Activated CD8-positive, alpha-beta memory T cell treated with anti-CD3 and anti-CD28 coated beads, Interleukin-2, amount 10 ng/mL, durations not matched to agents 7 days and 5 days (primary cell): ENCODE measurements around the gene ICAM4. TPM values are rescaled to one million over a fixed set of nuclear protein-coding genes. Genes with fewer than 3 reads are reported as not detected.

Source experiments
- ATAC-seq: fragments of 150-1000 bp; cut with Tn5 transposase; one replicate; pipeline ENCODE4 v1.10.0; 2021; ENCODE audit warnings: moderate library complexity
- CTCF ChIA-PET: fragments of 350-600 bp; sonication (Branson Sonifier 250); formaldehyde crosslinking; loops from one replicate; lab custom pipeline; 2021; ENCODE audit warnings: antibody characterized with exemption; lab: Charles Lee
- DNase-seq: peaks from one replicate; pipeline ENCODE4 v3.0.0-alpha.2; 2020
- H3K27ac Mint-ChIP-seq: one replicate; pipeline ENCODE4 v1.8.0; 2021; ENCODE audit warnings: mild to moderate bottlenecking, mixed read lengths
- H3K27me3 Mint-ChIP-seq: one replicate; pipeline ENCODE4 v1.8.0; 2021; ENCODE audit warnings: mixed read lengths
- H3K36me3 Mint-ChIP-seq: one replicate; pipeline ENCODE4 v1.8.0; 2021; ENCODE audit warnings: mild to moderate bottlenecking, mixed read lengths
- H3K4me1 Mint-ChIP-seq: one replicate; pipeline ENCODE4 v1.8.0; 2021; ENCODE audit warnings: mixed read lengths
- H3K4me3 Mint-ChIP-seq: one replicate; pipeline ENCODE4 v1.8.0; 2021; ENCODE audit warnings: mild to moderate bottlenecking, moderate library complexity, mixed read lengths
- H3K9me3 Mint-ChIP-seq: one replicate; pipeline ENCODE4 v1.8.0; 2022; ENCODE audit warnings: low read depth, mixed read lengths
- total RNA-seq, 2 experiments: library from RNA; stranded (reverse); gene quantifications; one replicate each; pipeline ENCODE4 v1.2.3, GENCODE V29; 2021

Gene ICAM4
- total RNA-seq, 2 experiments from 2014 or later, result 0.89 to 0.99 TPM

DNA sequence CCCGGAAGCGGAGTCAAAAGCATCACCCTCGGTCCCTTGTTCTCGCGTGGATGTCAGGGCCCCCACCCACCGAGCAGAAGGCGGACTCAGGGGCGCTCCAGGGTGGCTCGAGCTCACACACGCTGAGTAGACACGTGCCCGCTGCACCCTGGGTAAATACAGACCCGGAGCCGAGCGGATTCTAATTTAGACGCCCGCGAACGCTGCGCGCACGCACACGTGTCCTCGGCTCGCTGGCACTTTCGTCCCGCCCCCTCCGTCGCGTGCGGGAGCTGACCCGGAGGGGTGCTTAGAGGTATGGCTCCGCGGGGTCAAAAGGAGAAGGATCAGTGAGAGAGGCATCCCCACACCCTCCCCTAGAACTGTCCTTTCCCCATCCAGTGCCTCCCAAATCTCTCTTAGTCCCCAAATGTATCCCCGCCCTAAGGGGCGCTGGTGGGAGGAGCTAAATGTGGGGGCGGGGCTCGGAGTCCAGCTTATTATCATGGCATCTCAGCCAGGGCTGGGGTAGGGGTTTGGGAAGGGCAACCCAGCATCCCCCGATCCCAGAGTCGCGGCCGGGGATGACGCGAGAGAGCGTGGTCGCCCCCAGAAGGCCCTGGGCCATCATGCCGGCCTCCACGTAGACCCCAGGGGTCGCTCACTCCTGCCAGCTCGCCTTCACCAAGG, 2.5 kb downstream of the ICAM4 start:
- CTCF ChIA-PET, result interaction anchor here (0.9 to 10.1 kb wide), 11 partner anchors 9 to 128 kb away, joined by 3 to 116 read pairs (median 4); partner anchors contain the start of gene ICAM1
- Mint-ChIP-seq H3K9me3 (no peaks in the 10 kb centered on the region), H3K27me3 (peaks cover 63% of the 10 kb centered on the region), H3K36me3 (peaks cover 22% of the 10 kb centered on the region), H3K4me1 (peaks cover 73% of the 10 kb centered on the region), H3K27ac (peak overlapping the region; percentile 49), H3K4me3 (peak overlapping the region; percentile 68)
- DNase-seq, result peak; percentile 76
- peak; percentile 31 for ATAC-seq

DNA sequence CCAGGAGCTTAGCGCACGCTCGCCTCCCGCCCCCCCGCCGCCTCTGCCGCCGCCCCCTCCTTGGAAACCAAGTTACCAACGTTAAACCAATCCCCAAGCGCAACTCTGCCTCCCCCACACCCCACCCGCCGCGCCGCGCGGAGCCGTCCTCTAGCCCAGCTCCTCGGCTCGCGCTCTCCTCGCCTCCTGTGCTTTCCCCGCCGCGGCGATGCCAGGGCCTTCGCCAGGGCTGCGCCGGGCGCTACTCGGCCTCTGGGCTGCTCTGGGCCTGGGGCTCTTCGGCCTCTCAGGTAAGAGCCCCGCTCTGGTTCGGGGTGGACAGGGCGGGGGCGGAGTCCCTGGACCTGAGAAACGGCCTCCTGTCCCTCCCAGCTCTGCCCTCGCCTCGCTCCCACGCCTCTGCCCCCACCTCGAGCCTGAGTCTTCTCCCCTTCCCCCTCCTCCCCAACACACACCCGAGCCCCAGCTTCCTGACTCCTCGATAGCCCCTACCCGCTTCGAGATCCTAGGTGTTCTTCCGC, 3.1 kb downstream of the ICAM4 start, which contains the start of gene ICAM5:
TSS of gene ICAM5 (plus strand) at position 117 of the 521 bp plus-strand sequence. CDS start at position 209, 92 bp downstream.
- CTCF ChIA-PET, result interaction anchor here (1.0 to 10.1 kb wide), 8 partner anchors 9 to 127 kb away, joined by 3 to 116 read pairs (median 7); partner anchors contain the start of gene ICAM1
- Mint-ChIP-seq H3K4me1 (peaks cover 76% of the 10 kb centered on the region), H3K4me3 (peak within 1 kb of the TSS; percentile 68), H3K9me3 (no peaks in the 10 kb centered on the region), H3K27ac (peak within 1 kb of the TSS; percentile 49), H3K27me3 (peaks cover 69% of the 10 kb centered on the region), H3K36me3 (peaks cover 16% of the 10 kb centered on the region)
- ATAC-seq, result no peak
- DNase-seq, result no peak

DNA sequence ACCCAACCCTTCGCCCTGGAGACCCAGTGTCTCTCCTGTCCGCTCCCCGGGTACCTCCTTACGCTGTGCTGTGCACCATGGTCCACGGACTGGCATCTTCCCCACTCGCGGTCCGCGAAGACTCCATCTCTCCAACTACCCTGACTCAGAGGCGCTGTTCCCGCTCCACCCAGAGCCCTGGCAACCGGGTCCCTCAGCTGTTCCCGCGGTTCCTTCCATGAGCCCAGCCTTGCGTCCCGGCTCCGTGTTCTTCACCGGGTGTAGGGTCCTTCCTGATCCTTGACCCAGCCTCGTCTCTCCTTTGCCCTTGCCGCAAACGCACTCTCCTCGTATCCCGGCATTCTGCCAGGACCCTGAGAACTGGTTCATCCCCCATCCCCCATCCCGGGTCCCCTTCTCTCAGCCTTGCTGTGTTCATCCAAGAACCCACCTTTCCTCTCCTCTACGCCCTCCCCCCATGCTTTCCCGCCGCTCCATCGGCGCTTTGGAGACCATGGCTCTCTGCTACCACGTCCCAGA, 3.7 kb downstream of the ICAM4 start:
- no peak for ATAC-seq
- peaks cover 11% of the 10 kb centered on the region for H3K36me3 Mint-ChIP-seq
- H3K27ac Mint-ChIP-seq, result no peak overlapping the region
- peak overlapping the region; percentile 68 for H3K4me3 Mint-ChIP-seq
- CTCF ChIA-PET, result interaction anchor here (1.0 to 10.1 kb wide), 8 partner anchors 9 to 136 kb away, joined by 3 to 116 read pairs (median 8); partner anchors contain the start of gene ICAM1
- H3K4me1 Mint-ChIP-seq, result peaks cover 74% of the 10 kb centered on the region
- H3K27me3 Mint-ChIP-seq, result peaks cover 74% of the 10 kb centered on the region
- DNase-seq, result no peak
- no peaks in the 10 kb centered on the region for H3K9me3 Mint-ChIP-seq

DNA sequence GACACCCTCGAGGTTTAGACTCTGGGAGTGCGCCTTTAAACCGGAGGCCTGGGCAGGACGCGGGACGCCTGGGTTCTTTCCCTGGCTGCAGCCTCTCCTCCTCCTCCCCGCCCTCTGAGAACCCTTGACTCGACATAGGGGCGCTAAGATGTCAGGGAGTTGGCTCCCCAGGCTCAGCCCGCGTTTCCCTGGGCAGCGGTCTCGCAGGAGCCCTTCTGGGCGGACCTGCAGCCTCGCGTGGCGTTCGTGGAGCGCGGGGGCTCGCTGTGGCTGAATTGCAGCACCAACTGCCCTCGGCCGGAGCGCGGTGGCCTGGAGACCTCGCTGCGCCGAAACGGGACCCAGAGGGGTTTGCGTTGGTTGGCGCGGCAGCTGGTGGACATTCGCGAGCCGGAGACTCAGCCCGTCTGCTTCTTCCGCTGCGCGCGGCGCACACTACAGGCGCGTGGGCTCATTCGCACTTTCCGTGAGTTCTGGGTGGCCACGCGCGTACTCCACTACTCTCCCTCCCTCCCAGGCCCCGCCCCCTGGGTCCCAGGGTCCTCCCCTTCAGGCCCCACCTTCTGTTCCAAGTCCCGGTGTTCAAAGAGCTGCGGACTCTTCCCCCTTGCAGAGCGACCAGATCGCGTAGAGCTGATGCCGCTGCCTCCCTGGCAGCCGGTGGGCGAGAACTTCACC, 4.3 kb downstream of the ICAM4 start:
- ATAC-seq, result peak; percentile 14
- Mint-ChIP-seq H3K27me3 (peaks cover 79% of the 10 kb centered on the region), H3K4me3 (peak overlapping the region; percentile 68), H3K4me1 (peaks cover 74% of the 10 kb centered on the region), H3K36me3 (peaks cover 7% of the 10 kb centered on the region), H3K9me3 (no peaks in the 10 kb centered on the region), H3K27ac (peak overlapping the region; percentile 68)
- peak; percentile 73 for DNase-seq
- CTCF ChIA-PET, result interaction anchor here (1.0 to 10.1 kb wide), 7 partner anchors 10 to 136 kb away, joined by 3 to 116 read pairs (median 6); partner anchors contain the start of genes ICAM1 and TYK2

DNA sequence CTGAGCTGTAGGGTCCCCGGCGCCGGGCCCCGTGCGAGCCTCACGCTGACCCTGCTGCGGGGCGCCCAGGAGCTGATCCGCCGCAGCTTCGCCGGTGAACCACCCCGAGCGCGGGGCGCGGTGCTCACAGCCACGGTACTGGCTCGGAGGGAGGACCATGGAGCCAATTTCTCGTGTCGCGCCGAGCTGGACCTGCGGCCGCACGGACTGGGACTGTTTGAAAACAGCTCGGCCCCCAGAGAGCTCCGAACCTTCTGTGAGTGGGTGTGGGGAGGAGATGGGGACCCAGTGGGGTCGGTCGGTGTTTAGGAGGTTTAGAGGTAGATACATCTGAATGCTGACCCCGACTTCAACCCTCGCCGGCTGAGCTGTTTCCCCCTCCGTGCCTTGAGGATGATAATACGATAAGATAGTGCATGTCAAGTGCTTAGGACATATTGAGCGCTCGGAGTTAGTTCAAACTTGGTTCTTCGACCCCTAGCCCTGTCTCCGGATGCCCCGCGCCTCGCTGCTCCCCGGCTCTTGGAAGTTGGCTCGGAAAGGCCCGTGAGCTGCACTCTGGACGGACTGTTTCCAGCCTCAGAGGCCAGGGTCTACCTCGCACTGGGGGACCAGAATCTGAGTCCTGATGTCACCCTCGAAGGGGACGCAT, 4.9 kb downstream of the ICAM4 start:
- CTCF ChIA-PET, result interaction anchor here (0.5 to 10.1 kb wide), 9 partner anchors 11 to 135 kb away, joined by 3 to 116 read pairs (median 5); partner anchors contain the start of genes ICAM1 and TYK2
- peak overlapping the region; percentile 68 for H3K4me3 Mint-ChIP-seq
- peaks cover 69% of the 10 kb centered on the region for H3K4me1 Mint-ChIP-seq
- no peaks in the 10 kb centered on the region for H3K9me3 Mint-ChIP-seq
- H3K27ac Mint-ChIP-seq, result peak overlapping the region; percentile 68
- H3K36me3 Mint-ChIP-seq, result peaks cover 2% of the 10 kb centered on the region
- DNase-seq (no peak), ATAC-seq (peak; percentile 2)
- peaks cover 81% of the 10 kb centered on the region for H3K27me3 Mint-ChIP-seq

DNA sequence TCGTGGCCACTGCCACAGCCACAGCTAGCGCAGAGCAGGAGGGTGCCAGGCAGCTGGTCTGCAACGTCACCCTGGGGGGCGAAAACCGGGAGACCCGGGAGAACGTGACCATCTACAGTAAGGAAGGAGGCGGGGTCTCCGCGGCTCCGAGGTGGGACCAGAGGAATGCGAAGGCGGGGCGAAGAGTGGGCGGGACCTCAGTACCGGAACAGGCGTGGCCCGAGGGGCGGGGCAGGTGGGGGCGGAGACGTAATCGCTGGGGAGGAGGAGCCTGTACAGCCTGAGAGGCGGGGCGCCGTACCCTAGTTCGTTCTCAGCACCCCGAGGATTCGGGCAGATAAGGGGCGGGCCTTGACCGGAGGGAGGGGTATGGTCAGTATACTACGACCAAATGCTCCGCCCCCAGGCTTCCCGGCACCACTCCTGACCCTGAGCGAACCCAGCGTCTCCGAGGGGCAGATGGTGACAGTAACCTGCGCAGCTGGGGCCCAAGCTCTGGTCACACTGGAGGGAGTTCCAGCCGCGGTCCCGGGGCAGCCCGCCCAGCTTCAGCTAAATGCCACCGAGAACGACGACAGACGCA, 5.5 kb downstream of the ICAM4 start:
- DNase-seq, result peak; percentile 87
- Mint-ChIP-seq H3K4me3 (peak overlapping the region; percentile 68), H3K36me3 (peaks cover 2% of the 10 kb centered on the region), H3K27me3 (peaks cover 81% of the 10 kb centered on the region), H3K4me1 (peaks cover 64% of the 10 kb centered on the region), H3K9me3 (no peaks in the 10 kb centered on the region), H3K27ac (peak overlapping the region; percentile 24)
- peak; percentile 67 for ATAC-seq
- CTCF ChIA-PET, result interaction anchor here (0.5 to 10.1 kb wide), 6 partner anchors 12 to 129 kb away, joined by 3 to 116 read pairs (median 4); partner anchors contain the start of genes ICAM1 and TYK2

DNA sequence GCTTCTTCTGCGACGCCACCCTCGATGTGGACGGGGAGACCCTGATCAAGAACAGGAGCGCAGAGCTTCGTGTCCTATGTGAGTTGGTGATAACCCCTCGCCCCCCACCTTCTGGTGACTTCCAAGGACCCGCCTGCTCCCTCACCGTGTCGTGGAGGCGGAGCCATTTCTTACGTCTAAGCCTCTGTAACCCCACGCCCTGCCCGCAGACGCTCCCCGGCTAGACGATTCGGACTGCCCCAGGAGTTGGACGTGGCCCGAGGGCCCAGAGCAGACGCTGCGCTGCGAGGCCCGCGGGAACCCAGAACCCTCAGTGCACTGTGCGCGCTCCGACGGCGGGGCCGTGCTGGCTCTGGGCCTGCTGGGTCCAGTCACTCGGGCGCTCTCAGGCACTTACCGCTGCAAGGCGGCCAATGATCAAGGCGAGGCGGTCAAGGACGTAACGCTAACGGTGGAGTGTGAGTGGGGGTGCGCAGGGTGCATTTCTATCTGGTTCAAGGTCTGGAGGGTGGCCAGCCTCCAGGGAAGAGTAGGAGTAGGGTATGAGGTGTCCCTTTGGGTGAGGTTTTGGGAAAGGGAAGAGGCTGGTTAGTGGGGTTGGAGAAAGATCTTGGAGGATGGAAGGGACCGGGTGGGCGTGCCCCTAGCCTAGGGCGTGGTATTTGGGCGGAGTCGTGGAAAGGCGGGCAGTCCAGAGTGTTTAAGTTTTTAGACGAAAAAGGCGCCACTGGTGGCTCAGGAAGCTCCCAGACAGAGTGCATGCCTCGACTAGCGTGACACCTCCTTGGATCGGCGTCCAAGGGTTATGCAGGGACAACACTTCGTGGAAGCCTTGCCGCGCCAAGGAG, 6.3 kb downstream of the ICAM4 start:
- H3K4me3 Mint-ChIP-seq, result peak overlapping the region; percentile 68
- CTCF ChIA-PET, result interaction anchor here (1.6 to 10.1 kb wide), 2 partner anchors 14 to 22 kb away, joined by 3 to 116 read pairs; partner anchors contain the start of gene ICAM1
- peak overlapping the region; percentile 13 for H3K27ac Mint-ChIP-seq
- peaks cover 56% of the 10 kb centered on the region for H3K4me1 Mint-ChIP-seq
- H3K9me3 Mint-ChIP-seq, result no peaks in the 10 kb centered on the region
- peaks cover 2% of the 10 kb centered on the region for H3K36me3 Mint-ChIP-seq
- ATAC-seq, result no peak
- H3K27me3 Mint-ChIP-seq, result peaks cover 74% of the 10 kb centered on the region
- no peak for DNase-seq

DNA sequence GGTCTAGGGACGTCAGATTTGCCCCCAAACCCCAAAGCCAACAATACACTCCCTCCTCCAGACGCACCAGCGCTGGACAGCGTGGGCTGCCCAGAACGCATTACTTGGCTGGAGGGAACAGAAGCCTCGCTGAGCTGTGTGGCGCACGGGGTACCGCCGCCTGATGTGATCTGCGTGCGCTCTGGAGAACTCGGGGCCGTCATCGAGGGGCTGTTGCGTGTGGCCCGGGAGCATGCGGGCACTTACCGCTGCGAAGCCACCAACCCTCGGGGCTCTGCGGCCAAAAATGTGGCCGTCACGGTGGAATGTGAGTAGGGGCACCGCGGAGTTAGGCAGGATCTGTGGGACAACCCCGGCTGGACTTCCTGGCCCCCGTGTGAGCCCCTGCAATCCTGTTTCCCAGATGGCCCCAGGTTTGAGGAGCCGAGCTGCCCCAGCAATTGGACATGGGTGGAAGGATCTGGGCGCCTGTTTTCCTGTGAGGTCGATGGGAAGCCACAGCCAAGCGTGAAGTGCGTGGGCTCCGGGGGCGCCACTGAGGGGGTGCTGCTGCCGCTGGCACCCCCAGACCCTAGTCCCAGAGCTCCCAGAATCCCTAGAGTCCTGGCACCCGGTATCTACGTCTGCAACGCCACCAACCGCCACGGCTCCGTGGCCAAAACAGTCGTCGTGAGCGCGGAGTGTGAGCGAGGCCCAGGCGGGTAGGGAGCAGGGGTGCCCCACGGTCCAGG, 7.0 kb downstream of the ICAM4 start:
- no peak for DNase-seq
- H3K4me1 Mint-ChIP-seq, result peaks cover 50% of the 10 kb centered on the region
- no peak overlapping the region for H3K27ac Mint-ChIP-seq
- H3K9me3 Mint-ChIP-seq, result no peaks in the 10 kb centered on the region
- peaks cover 2% of the 10 kb centered on the region for H3K36me3 Mint-ChIP-seq
- H3K4me3 Mint-ChIP-seq, result no peak overlapping the region
- CTCF ChIA-PET, result interaction anchor here (10.1 kb wide), 1 partner anchor 23 kb away, joined by 116 read pairs; the partner anchor contains the start of gene ICAM1
- no peak for ATAC-seq
- peaks cover 68% of the 10 kb centered on the region for H3K27me3 Mint-ChIP-seq

DNA sequence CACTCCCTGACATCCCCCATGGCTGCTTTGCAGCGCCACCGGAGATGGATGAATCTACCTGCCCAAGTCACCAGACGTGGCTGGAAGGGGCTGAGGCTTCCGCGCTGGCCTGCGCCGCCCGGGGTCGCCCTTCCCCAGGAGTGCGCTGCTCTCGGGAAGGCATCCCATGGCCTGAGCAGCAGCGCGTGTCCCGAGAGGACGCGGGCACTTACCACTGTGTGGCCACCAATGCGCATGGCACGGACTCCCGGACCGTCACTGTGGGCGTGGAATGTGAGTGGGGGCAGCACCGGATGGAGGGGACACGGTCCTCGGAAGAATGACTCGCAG, 7.6 kb downstream of the ICAM4 start:
- H3K4me3 Mint-ChIP-seq, result no peak overlapping the region

DNA sequence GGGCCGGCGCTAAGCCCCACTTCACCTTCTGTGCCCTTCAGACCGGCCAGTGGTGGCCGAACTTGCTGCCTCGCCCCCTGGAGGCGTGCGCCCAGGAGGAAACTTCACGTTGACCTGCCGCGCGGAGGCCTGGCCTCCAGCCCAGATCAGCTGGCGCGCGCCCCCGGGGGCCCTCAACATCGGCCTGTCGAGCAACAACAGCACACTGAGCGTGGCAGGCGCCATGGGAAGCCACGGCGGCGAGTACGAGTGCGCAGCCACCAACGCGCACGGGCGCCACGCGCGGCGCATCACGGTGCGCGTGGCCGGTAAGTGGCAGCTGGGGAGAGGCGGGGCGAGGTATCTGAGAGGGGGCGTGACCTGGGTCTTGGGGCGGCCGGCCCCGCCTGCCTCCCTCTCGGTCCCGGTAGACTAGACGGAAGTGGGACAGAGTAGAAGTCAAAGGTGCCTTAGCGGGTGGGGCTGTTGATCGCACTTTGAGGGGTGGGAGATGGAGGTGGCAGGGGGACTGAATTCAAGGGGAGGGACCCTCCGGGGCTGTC, 8.6 kb downstream of the ICAM4 start:
- peak overlapping the region; percentile 69 for H3K4me3 Mint-ChIP-seq
- DNase-seq (peak; percentile 83), ATAC-seq (peak; percentile 72)
- CTCF ChIA-PET, result interaction anchor here (1.0 to 1.8 kb wide), 5 partner anchors 15 to 96 kb away, joined by 4 to 7 read pairs (median 5); no protein-coding TSS in a partner anchor
- H3K9me3 Mint-ChIP-seq, result no peaks in the 10 kb centered on the region
- peaks cover 63% of the 10 kb centered on the region for H3K27me3 Mint-ChIP-seq
- peak overlapping the region; percentile 67 for H3K27ac Mint-ChIP-seq
- peaks cover 41% of the 10 kb centered on the region for H3K4me1 Mint-ChIP-seq
- H3K36me3 Mint-ChIP-seq, result peaks cover 2% of the 10 kb centered on the region

More for the DNA sequence above, 7.6 kb downstream of the ICAM4 start:
- Mint-ChIP-seq H3K27ac (no peak overlapping the region), H3K9me3 (no peaks in the 10 kb centered on the region), H3K36me3 (peaks cover 2% of the 10 kb centered on the region), H3K27me3 (peaks cover 63% of the 10 kb centered on the region), H3K4me1 (peaks cover 45% of the 10 kb centered on the region)
- CTCF ChIA-PET, result no interaction called here
- DNase-seq (no peak), ATAC-seq (no peak)
